ENCODE measurements around the gene IGF1. TPM values are rescaled to one million over a fixed set of nuclear protein-coding genes. Genes with fewer than 3 reads are reported as not detected.

IGF1 gene
- polyA plus RNA-seq, 1 of the 3 experiments (the other 2 are of a cell fraction) = 0.07 TPM

GRCh38 chr12:102385343-102385742, 95.0 kb downstream of the IGF1 start:
- no peaks in the 10 kb centered on the region for H3K36me3 ChIP-seq (replicated peaks in 1 of 2; ENCODE audit: control insufficient read depth in 1 of 2, insufficient read depth in 2 of 2, low read length in 1 of 2)
- 10% methylated on average over 1 of the region's 1 CpG for WGBS (ENCODE audit: low lambda C conversion rate)
- H3F3A ChIP-seq (replicated peaks; ENCODE audit: insufficient read depth) = no peaks in the 10 kb centered on the region
- no peak overlapping the region for H3K27ac ChIP-seq (ENCODE audit: low read depth in 2 of 2, low read length in 1 of 2)
- H3K79me2 ChIP-seq (ENCODE audit: insufficient read depth) = no peaks in the 10 kb centered on the region
- no peak overlapping the region for H2AFZ ChIP-seq (ENCODE audit: low read depth)
- H3K9ac ChIP-seq = no peak overlapping the region
- CTCF ChIA-PET = no interaction called here
- no peak for DNase-seq
- no peaks in the 10 kb centered on the region for H3K4me1 ChIP-seq (ENCODE audit: control insufficient read depth in 1 of 2, insufficient read depth in 2 of 2, low read depth in 1 of 2, low read length in 1 of 2)
- H3K4me2 ChIP-seq = no peak overlapping the region
- H3K27me3 ChIP-seq (ENCODE audit: insufficient read depth) = no peaks in the 10 kb centered on the region
- no peak overlapping the region for H3K4me3 ChIP-seq (ENCODE audit: low read depth in 2 of 2, low read length in 1 of 2)
- no peaks in the 10 kb centered on the region for H3K9me3 ChIP-seq
- TF ChIP-seq FOXM1 (IDR thresholded peaks at IDR 0.05; ENCODE audit: low read depth) = no peak
- TF ChIP-seq EP300 (IDR thresholded peaks at IDR 0.05; ENCODE audit: borderline replicate concordance in 1 of 2, low read depth in 1 of 2, low read length in 1 of 2) = no peak
- TF ChIP-seq CHD2 (IDR thresholded peaks at IDR 0.05; ENCODE audit: low read length, partially characterized antibody) = no peak
- no peak for TF ChIP-seq SIN3A (IDR thresholded peaks at IDR 0.05; ENCODE audit: borderline replicate concordance, low read depth, low read length)
- TF ChIP-seq MXI1 (IDR thresholded peaks at IDR 0.05; ENCODE audit: low read depth, low read length) = no peak
- no peak for TF ChIP-seq RFX5 (IDR thresholded peaks at IDR 0.05; ENCODE audit: low read length)
- no peak for TF ChIP-seq TCF12 (IDR thresholded peaks at IDR 0.05)
- no peak for TF ChIP-seq NFIC (IDR thresholded peaks at IDR 0.05; ENCODE audit: borderline replicate concordance)
- no peak for TF ChIP-seq PBX3 (IDR thresholded peaks at IDR 0.05)
- TF ChIP-seq TEAD4 (IDR thresholded peaks at IDR 0.05; ENCODE audit: borderline replicate concordance, insufficient read depth) = no peak
- TF ChIP-seq EZH2phosphoT487 (IDR thresholded peaks at IDR 0.05; ENCODE audit: borderline replicate concordance, low read depth) = no peak
- TF ChIP-seq, protein P1, sequence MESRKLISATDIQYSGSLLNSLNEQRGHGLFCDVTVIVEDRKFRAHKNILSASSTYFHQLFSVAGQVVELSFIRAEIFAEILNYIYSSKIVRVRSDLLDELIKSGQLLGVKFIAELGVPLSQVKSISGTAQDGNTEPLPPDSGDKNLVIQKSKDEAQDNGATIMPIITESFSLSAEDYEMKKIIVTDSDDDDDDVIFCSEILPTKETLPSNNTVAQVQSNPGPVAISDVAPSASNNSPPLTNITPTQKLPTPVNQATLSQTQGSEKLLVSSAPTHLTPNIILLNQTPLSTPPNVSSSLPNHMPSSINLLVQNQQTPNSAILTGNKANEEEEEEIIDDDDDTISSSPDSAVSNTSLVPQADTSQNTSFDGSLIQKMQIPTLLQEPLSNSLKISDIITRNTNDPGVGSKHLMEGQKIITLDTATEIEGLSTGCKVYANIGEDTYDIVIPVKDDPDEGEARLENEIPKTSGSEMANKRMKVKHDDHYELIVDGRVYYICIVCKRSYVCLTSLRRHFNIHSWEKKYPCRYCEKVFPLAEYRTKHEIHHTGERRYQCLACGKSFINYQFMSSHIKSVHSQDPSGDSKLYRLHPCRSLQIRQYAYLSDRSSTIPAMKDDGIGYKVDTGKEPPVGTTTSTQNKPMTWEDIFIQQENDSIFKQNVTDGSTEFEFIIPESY (IDR thresholded peaks at IDR 0.05; ENCODE audit: borderline replicate concordance, low read depth) = no peak
- TF ChIP-seq FOXJ3 (CRISPR knock-in tag; IDR thresholded peaks at IDR 0.05) = no peak
- TF ChIP-seq, protein P2, sequence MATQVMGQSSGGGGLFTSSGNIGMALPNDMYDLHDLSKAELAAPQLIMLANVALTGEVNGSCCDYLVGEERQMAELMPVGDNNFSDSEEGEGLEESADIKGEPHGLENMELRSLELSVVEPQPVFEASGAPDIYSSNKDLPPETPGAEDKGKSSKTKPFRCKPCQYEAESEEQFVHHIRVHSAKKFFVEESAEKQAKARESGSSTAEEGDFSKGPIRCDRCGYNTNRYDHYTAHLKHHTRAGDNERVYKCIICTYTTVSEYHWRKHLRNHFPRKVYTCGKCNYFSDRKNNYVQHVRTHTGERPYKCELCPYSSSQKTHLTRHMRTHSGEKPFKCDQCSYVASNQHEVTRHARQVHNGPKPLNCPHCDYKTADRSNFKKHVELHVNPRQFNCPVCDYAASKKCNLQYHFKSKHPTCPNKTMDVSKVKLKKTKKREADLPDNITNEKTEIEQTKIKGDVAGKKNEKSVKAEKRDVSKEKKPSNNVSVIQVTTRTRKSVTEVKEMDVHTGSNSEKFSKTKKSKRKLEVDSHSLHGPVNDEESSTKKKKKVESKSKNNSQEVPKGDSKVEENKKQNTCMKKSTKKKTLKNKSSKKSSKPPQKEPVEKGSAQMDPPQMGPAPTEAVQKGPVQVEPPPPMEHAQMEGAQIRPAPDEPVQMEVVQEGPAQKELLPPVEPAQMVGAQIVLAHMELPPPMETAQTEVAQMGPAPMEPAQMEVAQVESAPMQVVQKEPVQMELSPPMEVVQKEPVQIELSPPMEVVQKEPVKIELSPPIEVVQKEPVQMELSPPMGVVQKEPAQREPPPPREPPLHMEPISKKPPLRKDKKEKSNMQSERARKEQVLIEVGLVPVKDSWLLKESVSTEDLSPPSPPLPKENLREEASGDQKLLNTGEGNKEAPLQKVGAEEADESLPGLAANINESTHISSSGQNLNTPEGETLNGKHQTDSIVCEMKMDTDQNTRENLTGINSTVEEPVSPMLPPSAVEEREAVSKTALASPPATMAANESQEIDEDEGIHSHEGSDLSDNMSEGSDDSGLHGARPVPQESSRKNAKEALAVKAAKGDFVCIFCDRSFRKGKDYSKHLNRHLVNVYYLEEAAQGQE (IDR thresholded peaks at IDR 0.05; ENCODE audit: low read depth, low read length) = no peak
- no peak for TF ChIP-seq NRF1 (IDR thresholded peaks at IDR 0.05; ENCODE audit: low read depth, low read length)
- no peaks in the 10 kb centered on the region for H3K9me2 ChIP-seq
- POLR2A ChIA-PET = no interaction called here
- no peaks in the 10 kb centered on the region for H4K20me1 ChIP-seq (ENCODE audit: insufficient read depth)

Data from SK-N-SH (cell line).